B cell (primary cell): ENCODE results near the gene PIK3R1. TPM values are rescaled to one million over a fixed set of nuclear protein-coding genes. Genes with fewer than 3 reads are reported as not detected.

Source experiments
- ATAC-seq: fragments of 200-7000 bp; cut with Tn5 transposase; one replicate; pipeline ENCODE4 v1.10.0; 2021; ENCODE audit warnings: low read depth, mild to moderate bottlenecking, moderate number of reproducible peaks, moderate library complexity
- CTCF ChIA-PET: fragments of 350-600 bp; sonication (Branson Sonifier 250); formaldehyde crosslinking; loops from one replicate; lab custom pipeline; 2021; ENCODE audit warnings: antibody characterized with exemption, inconsistent platforms; lab: Charles Lee
- POLR2A ChIA-PET: fragments of 350-600 bp; sonication (Branson Sonifier 250); formaldehyde crosslinking; loops from one replicate; lab custom pipeline; 2021; ENCODE audit warnings: antibody characterized with exemption; lab: Charles Lee
- DNase-seq: peaks from one replicate; pipeline ENCODE4 v3.0.0; 2013
- H2AFZ ChIP-seq: 2 replicates; pipeline ENCODE4 v1.6.1; 2012; ENCODE audit warnings: mild to moderate bottlenecking, low read depth, low read length; ENCODE audit not compliant: insufficient read depth, poor library complexity, severe bottlenecking
- H3K27ac ChIP-seq, 2 donors: 1 replicate in 1 of 2; 2 replicates in 1 of 2; pipeline ENCODE4 v1.5.1; 2012 to 2013; ENCODE audit warnings: low read length in 2 of 2, mild to moderate bottlenecking in 2 of 2, moderate library complexity in 1 of 2
- H3K27me3 ChIP-seq, 4 experiments: fragments of 200-600 bp in 1 of 4; sonication (generic) in 1 of 4; replicated peaks in 1 of 4; 1 replicate in 2 of 4; 2 replicates in 2 of 4; pipeline versions ENCODE4 v1.6.1 to v1.7.0; 2013 to 2016; ENCODE audit warnings: low read length in 3 of 4, mild to moderate bottlenecking in 2 of 4, mixed read lengths in 1 of 4, moderate library complexity in 1 of 4; ENCODE audit not compliant: insufficient read depth in 4 of 4, control insufficient read depth in 3 of 4; ENCODE audit errors: control extremely low read depth in 1 of 4
- H3K36me3 ChIP-seq, 2 experiments: replicated peaks in 1 of 2; 1 replicate in 1 of 2; 2 replicates in 1 of 2; pipeline versions ENCODE4 v1.6.1 to v1.7.1; 2013; ENCODE audit warnings: low read length in 1 of 2; ENCODE audit not compliant: insufficient read depth in 2 of 2, control insufficient read depth in 1 of 2; ENCODE audit errors: control extremely low read depth in 1 of 2, extremely low read depth in 1 of 2
- H3K4me1 ChIP-seq, 2 donors: fragments of 200-600 bp in 1 of 2; sonication (generic) in 1 of 2; 1 replicate in 1 of 2; 2 replicates in 1 of 2; pipeline versions ENCODE4 v1.5.1 to v1.6.1; 2013 to 2017; ENCODE audit warnings: low read length in 2 of 2; ENCODE audit not compliant: control insufficient read depth in 2 of 2, insufficient read depth in 2 of 2
- H3K4me2 ChIP-seq: replicated peaks from 2 replicates; pipeline ENCODE3; 2012; ENCODE audit warnings: mild to moderate bottlenecking, low read depth, low read length; ENCODE audit not compliant: poor library complexity, severe bottlenecking
- H3K4me3 ChIP-seq, 5 experiments: fragments of 200-600 bp in 1 of 5; sonication (generic) in 1 of 5; 1 replicate in 3 of 5; 2 replicates in 2 of 5; pipeline versions ENCODE4 v1.5.1 to v1.7.0; 2011 to 2016; ENCODE audit warnings: low read length in 4 of 5, mild to moderate bottlenecking in 4 of 5, low read depth in 2 of 5, control low read depth in 1 of 5, moderate library complexity in 1 of 5; ENCODE audit not compliant: insufficient read depth in 1 of 5; ENCODE audit errors: control extremely low read depth in 1 of 5, extremely low read depth in 1 of 5
- H3K79me2 ChIP-seq: fragments of 200-600 bp; sonication (generic); one replicate; pipeline ENCODE4 v1.6.0; 2016; ENCODE audit warnings: low read length; ENCODE audit not compliant: control insufficient read depth, insufficient read depth
- H3K9ac ChIP-seq: fragments of 200-600 bp; sonication (generic); 2 replicates; pipeline ENCODE4 v1.6.1; 2017; ENCODE audit warnings: mild to moderate bottlenecking, low read length, moderate library complexity
- H3K9me3 ChIP-seq, 3 donors: one replicate each; pipeline versions ENCODE4 v1.6.1 to v1.7.1; 2013; ENCODE audit warnings: low read length in 2 of 3; ENCODE audit not compliant: control insufficient read depth in 2 of 3, insufficient read depth in 1 of 3; ENCODE audit errors: control extremely low read depth in 1 of 3
- H4K20me1 ChIP-seq: 2 replicates; pipeline ENCODE4 v1.6.0; 2012; ENCODE audit warnings: mild to moderate bottlenecking, low read length; ENCODE audit not compliant: insufficient read depth, control insufficient read depth, poor library complexity, severe bottlenecking
- H3K27ac Mint-ChIP-seq: one replicate; pipeline ENCODE4 v1.8.0; 2021; ENCODE audit warnings: mixed read lengths
- H3K27me3 Mint-ChIP-seq: one replicate; pipeline ENCODE4 v1.8.0; 2021; ENCODE audit warnings: mixed read lengths
- H3K4me1 Mint-ChIP-seq: one replicate; pipeline ENCODE4 v1.8.0; 2021; ENCODE audit warnings: mixed read lengths
- H3K4me3 Mint-ChIP-seq: one replicate; pipeline ENCODE4 v1.8.0; 2021; ENCODE audit warnings: mixed read lengths
- H3K9me3 Mint-ChIP-seq: one replicate; pipeline ENCODE4 v1.8.0; 2022; ENCODE audit warnings: mixed read lengths; ENCODE audit not compliant: insufficient read depth
- CTCF ChIP-seq: fragments of 200-600 bp; IDR thresholded peaks from one replicate; pipeline ENCODE4 v1.8.0; 2022; ENCODE audit warnings: antibody characterized with exemption, mild to moderate bottlenecking
- EZH2 ChIP-seq: IDR thresholded peaks from 2 replicates; pipeline ENCODE4 v1.6.1; 2012; ENCODE audit warnings: borderline replicate concordance, low read depth, mild to moderate bottlenecking, moderate library complexity, low read length; ENCODE audit not compliant: insufficient read depth, poor library complexity, severe bottlenecking
- WGBS: methylation state at CpG from one replicate; pipeline ENCODE4 v1.1.5; 2013; ENCODE audit warnings: missing lambda C conversion rate; ENCODE audit not compliant: insufficient coverage; 5-methylcytosine and 5-hydroxymethylcytosine counted together
- intact Hi-C: fragments of 100-400 bp; cut with micrococcal nuclease; formaldehyde crosslinking; loops from one replicate; pipeline ENCODE4 v1.10.0; 2022
- polyA plus RNA-seq: library from polyadenylated mRNA; depleted of rRNA; stranded (reverse); fragments of >200 nt; gene quantifications from 2 replicates; pipeline ENCODE4 v1.2.3, GENCODE V29; 2012
- total RNA-seq, 2 donors: library from RNA; stranded (reverse); fragments of 120-200 nt in 1 of 2; gene quantifications; 1 replicate in 1 of 2; 2 replicates in 1 of 2; pipeline versions ENCODE4 v1.2.3 to v1.2.4, GENCODE V29; 2013 to 2022

PIK3R1 gene
- total and polyA plus RNA-seq, 2 donors (not counting 1 experiment from before 2014, with no cell fraction given) = 5.6 to 63.8 TPM

GRCh38 chr5:68287631-68287975, 72.0 kb downstream of the PIK3R1 start:
- Histone ChIP-seq H3K4me3 (peak overlapping the region in 4 of 5 experiments; percentile 47 to 75 (median 61)), H3K4me2 (peak overlapping the region; percentile 81), H2AFZ (peak overlapping the region; percentile 74), H3K27me3 (no peaks in the 10 kb centered on the region), H3K36me3 (peaks cover 1 to 28% of the 10 kb centered on the region in 2 experiments), H4K20me1 (no peaks in the 10 kb centered on the region), H3K79me2 (peaks cover 19% of the 10 kb centered on the region), H3K9ac (peak overlapping the region; percentile 70), H3K4me1 (peaks cover 31 to 34% of the 10 kb centered on the region in 2 donors), H3K27ac (peak overlapping the region; percentile 26 to 64), H3K9me3 (no peaks in the 10 kb centered on the region)
- H3K4me1 Mint-ChIP-seq = peaks cover 40% of the 10 kb centered on the region
- 100% methylated on average over 1 of the region's 8 CpGs for WGBS
- ChIA-PET POLR2A (interaction anchor here (0.6 kb wide), 1 partner anchor 1102 kb away, joined by 7 read pairs; no protein-coding TSS in a partner anchor), CTCF (interaction anchor here (0.8 to 3.6 kb wide), 20 partner anchors 10 to 1042 kb away, joined by 3 to 154 read pairs (median 6); partner anchors contain the start of genes PIK3R1 and SLC30A5)
- ATAC-seq (no peak), DNase-seq (no peak)
- H3K27me3 Mint-ChIP-seq = no peaks in the 10 kb centered on the region
- TF ChIP-seq EZH2 = no peak
- no peak for TF ChIP-seq CTCF
- intact Hi-C loops = loop anchor here (10.0 kb wide), 2 partner anchors 277 to 357 kb away; no protein-coding TSS in a partner anchor
- no peaks in the 10 kb centered on the region for H3K9me3 Mint-ChIP-seq
- H3K4me3 Mint-ChIP-seq = peak overlapping the region; percentile 97
- H3K27ac Mint-ChIP-seq = peak overlapping the region; percentile 91
